TTC549 (cell line): ENCODE data around the gene CTNNA2.

Experiments
- FAIRE-seq: peaks from 2 replicates; lab custom pipeline; 2012; peaks lifted over from hg19 to GRCh38; lab: Jason Lieb, UNC

Gene CTNNA2

GRCh38 chr2:79714283-79714682 is 201.4 kb downstream of the CTNNA2 start:
- no peak for FAIRE-seq

GRCh38 chr2:79715338-79715737 is 202.5 kb downstream of the CTNNA2 start:
- no peak for FAIRE-seq

GRCh38 chr2:79716266-79716665 is 203.4 kb downstream of the CTNNA2 start:
- no peak for FAIRE-seq

DNA sequence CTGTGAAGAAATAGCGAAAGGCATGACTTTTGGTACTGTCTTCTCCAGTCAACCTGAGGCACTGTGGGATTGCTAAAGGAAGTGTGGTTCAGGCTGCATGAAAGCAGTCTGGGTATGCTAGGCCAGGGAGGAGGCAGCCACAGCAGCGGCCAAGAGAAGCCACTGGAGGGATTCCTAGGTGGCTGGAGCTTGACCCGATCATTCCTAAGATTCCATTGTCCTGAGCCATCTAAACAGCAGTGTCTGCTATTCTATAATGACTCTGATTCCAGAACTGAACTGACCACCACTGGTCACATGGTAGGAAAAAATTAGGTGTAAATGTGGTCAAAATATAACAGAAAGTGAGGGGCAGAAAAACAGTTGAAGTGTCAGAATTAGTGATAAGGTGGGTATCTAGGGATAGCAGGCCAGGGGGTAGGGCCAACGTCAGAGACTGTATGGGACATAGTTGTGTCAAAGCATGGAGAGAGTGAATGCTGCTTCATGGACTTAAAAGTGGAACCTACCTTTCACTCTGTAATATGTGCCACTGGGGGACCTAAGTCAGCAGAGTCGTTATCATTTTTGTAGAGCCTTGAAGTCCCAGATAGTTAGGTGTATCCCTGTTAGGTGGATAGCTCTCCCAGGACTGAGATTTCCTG is 204.6 kb downstream of the CTNNA2 start:
- no peak for FAIRE-seq

- no peak for FAIRE-seq
Measured at GRCh38 chr2:79721061-79721460, 208.2 kb downstream of the CTNNA2 start.

- no peak for FAIRE-seq
Measured at GRCh38 chr2:79721966-79722365, 209.1 kb downstream of the CTNNA2 start.

- FAIRE-seq = no peak
Measured at GRCh38 chr2:79723830-79724229, 211.0 kb downstream of the CTNNA2 start.

GRCh38 chr2:79729532-79729931 is 216.7 kb downstream of the CTNNA2 start:
- no peak for FAIRE-seq

DNA sequence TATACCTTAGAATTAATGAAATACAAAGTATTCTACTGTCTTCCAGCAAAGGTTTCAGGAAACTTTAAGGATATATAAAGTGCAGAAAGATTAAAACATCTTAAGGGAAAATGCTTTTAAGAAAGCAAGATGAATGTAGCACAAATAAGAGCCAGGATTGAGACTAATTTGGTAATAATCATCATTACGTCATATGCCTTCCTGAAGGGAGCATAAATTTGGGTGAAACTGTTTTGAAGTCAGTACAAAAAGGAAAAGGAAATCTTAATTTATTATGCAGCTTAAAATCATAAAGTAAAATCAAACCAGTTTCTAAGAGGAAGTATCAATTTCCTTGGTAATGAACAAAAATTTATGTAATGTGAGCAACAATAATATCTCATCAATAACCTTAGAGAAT is 221.7 kb downstream of the CTNNA2 start:
- no peak for FAIRE-seq

GRCh38 chr2:79740879-79741443 is 228.1 kb downstream of the CTNNA2 start:
- no peak for FAIRE-seq

GRCh38 chr2:79750321-79750720 is 237.5 kb downstream of the CTNNA2 start:
- no peak for FAIRE-seq

GRCh38 chr2:79757526-79757925 is 244.7 kb downstream of the CTNNA2 start:
- FAIRE-seq = no peak

GRCh38 chr2:79758042-79758441 is 245.2 kb downstream of the CTNNA2 start:
- FAIRE-seq = no peak

- FAIRE-seq = no peak
Measured at GRCh38 chr2:79758749-79759282, 246.0 kb downstream of the CTNNA2 start.

DNA sequence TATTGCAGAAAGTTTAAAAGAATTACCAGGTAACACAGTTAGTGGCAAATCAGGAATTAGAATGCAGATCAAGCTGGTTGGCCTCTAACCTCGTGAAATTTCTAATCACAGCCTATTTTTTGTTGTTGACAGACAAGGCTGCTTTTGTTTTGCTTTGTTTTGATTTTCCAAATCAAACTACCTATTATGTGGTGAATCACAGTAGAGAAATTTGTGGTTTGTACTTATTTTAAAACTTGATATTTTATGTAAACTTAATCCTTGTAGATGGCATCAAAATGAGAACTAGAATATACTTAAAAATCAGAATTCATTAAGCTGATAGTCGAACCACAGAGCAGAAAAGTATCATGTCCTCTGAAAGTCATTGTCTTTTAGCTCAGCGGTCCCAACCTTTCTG is 258.1 kb downstream of the CTNNA2 start:
- no peak for FAIRE-seq

DNA sequence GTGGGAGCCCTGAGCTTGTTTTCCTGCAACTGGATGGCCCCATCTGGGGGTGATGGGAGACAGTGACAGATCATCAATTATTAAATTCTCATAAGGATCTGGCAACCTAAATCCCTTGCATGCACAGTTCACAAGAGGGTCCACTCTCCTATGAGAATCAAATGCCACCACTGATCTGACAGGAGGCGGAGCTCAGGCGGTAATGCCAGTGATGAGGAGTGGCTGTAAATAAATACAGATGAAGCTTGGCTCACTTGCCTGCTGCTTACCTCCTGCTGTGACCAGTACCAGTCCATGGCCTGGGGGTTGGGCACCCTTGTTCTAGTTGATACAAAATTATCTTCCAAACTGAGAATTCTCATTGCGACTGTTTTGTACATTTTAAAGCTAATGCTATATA is 258.6 kb downstream of the CTNNA2 start:
- FAIRE-seq = no peak

DNA sequence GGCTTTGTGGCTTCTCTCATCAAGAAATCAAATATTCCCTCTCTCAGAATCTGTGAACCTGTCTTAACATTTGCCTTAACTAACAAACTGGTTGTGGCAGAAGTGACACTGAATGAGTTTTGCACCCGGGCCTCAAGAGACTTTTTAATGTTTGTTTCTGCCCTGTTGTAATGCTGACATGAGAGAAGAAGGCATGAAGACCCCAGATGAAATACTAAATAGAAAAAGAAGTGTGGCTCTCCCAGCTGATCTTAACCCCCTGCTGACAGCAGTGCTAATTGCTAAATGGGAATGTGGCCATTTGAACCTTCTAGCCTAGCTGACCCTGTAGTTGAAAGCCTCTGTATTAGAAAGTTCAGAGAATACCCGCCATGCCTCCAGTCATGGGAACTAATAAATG is 261.2 kb downstream of the CTNNA2 start:
- FAIRE-seq = no peak

- no peak for FAIRE-seq
Measured at GRCh38 chr2:79776461-79776860, 263.6 kb downstream of the CTNNA2 start.

DNA sequence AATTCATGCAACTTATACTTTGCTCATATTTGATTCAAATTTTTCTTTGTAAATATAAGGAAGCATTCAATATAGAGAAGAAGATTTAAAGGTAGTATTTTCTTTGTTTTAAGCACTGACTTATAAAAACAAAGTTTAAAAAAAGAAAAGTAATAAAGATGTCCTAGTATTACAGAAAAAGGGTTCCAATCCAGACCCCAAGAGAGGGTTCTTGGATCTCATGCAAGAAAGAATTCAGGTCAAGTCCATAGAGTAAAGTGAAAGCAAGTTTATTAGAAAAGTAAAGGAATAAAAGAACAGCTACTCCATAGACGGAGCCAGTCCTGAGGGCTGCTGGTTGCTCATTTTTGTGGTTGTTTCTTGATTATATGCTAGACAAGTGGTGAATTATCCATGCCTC is 267.9 kb downstream of the CTNNA2 start:
- FAIRE-seq = no peak

DNA sequence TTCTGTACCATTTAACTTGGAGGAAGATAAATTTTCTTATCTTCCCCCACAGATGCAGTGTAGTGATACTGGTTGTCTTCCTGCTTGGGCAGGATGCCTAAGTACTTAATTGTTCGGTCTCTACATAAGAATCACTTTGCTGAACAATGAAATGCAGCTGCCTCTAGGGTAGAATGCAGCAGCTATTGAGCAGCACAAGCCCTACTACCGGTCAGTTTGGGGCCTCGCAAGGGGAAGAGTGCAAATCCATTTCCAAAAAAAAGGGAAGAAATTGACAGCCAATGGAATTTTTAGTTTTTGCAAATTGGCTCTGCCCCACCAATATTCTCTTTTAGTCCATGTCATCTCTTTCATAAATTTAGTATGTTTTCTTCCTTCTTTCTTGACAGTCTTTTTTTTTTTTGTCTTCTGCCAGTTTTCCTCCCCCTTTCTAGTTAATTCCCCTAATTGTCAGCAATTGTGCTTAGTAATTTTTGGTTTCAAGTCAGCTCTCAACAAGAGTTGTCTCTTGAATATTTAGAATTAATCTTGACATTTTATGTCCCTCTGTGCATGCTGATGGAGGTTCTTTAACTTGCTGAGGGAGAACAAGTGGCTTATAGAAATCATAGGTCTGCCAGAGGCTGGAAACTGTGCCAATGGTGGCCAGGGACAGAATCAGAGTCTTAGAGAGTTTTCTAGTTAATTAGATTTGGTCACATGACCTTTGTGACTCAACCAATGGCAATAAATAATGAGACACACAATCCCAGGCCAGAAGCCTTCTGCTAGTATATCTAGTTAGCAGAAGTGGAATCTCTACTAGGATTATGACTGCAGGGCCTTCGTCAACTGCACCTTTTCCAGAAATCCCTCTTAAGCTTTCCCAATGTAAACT is 270.0 kb downstream of the CTNNA2 start:
- no peak for FAIRE-seq

DNA sequence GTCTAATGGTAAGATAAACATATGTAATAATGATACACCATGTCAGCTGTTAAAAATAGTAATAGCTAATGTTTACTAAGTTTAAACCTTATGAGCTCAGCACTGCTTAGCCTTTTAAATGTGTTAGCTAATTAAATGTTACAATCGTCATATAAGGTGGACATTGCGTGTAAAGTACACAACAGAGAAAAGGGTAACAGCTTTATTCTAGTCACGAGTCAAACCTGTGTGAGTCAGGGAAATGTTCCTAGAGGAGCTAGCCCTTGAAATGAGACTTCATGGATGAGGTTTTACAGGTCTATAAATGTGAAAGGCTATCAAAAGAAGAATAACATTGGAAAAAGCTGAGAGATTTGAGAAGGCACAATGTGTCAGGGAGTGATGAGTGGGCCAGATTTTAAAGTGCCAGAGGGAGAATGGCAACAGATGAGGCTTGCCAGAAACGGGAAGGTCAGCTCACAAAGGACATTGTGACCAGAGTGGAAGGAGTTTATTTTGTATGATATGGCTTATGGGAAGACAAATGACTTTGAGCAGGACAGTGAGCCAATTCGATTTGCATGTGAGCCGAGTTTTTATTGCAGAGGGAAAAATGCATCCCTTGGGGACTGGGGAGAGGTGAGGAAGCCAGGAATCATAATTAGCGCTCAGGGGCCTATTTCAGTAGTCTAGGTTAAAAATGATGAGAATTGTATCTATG is 276.3 kb downstream of the CTNNA2 start:
- no peak for FAIRE-seq

DNA sequence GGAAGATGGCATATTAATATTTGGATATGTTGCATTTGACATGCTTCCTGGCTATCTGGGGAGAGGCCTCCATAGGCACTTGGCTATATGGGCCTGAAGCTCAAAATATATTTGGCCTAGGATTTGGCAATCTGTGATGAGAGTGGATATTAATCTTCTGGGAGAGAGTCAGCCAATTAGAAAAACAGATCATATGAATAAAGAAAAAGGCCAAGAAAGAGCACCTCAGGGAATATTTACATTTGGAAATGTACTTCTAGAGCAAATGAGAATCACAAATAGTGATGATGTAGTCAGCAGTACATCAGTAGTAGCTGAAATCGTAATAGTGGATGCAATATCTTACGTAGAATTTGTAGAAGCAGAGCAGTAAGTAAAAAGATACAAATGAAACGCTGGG is 277.0 kb downstream of the CTNNA2 start:
- no peak for FAIRE-seq

GRCh38 chr2:79792090-79792489 is 279.2 kb downstream of the CTNNA2 start:
- FAIRE-seq = no peak
